H9 (cell line): ENCODE measurements around the gene KRTAP5-4. TPM values are rescaled to one million over a fixed set of nuclear protein-coding genes. Genes with fewer than 3 reads are reported as not detected.

Source experiments
- DNase-seq: peaks from one replicate; pipeline ENCODE4 v3.0.0-alpha.2; 2017
- H2AFZ ChIP-seq: one replicate; pipeline ENCODE4 v1.6.1; 2013; ENCODE audit warnings: mild to moderate bottlenecking, low read length, control low read depth, moderate library complexity
- H2AK5ac ChIP-seq: 2 replicates; pipeline ENCODE4 v1.6.1; 2013; ENCODE audit warnings: low read length, control low read depth, mixed read lengths; ENCODE audit not compliant: insufficient read length
- H2BK120ac ChIP-seq: one replicate; pipeline ENCODE4 v1.6.1; 2013; ENCODE audit warnings: low read depth, mild to moderate bottlenecking, low read length, control low read depth, inconsistent platforms; ENCODE audit not compliant: poor library complexity, severe bottlenecking
- H2BK12ac ChIP-seq: 2 replicates; pipeline ENCODE4 v1.6.1; 2013; ENCODE audit warnings: low read length, control low read depth, mixed read lengths, low read depth; ENCODE audit not compliant: insufficient read length
- H2BK15ac ChIP-seq: 2 replicates; pipeline ENCODE4 v1.6.1; 2013; ENCODE audit warnings: low read depth, low read length, control low read depth
- H2BK20ac ChIP-seq: one replicate; pipeline ENCODE4 v1.6.1; 2013; ENCODE audit warnings: low read depth, mild to moderate bottlenecking, low read length, control low read depth, inconsistent platforms; ENCODE audit not compliant: poor library complexity, severe bottlenecking
- H2BK5ac ChIP-seq: 2 replicates; pipeline ENCODE4 v1.6.1; 2013; ENCODE audit warnings: low read length, control low read depth, mixed read lengths; ENCODE audit not compliant: insufficient read length
- H3K14ac ChIP-seq: 2 replicates; pipeline ENCODE4 v1.6.1; 2013; ENCODE audit warnings: low read length, control low read depth; ENCODE audit not compliant: insufficient read depth
- H3K18ac ChIP-seq: 2 replicates; pipeline ENCODE4 v1.6.1; 2013; ENCODE audit warnings: low read depth, mild to moderate bottlenecking, mixed read lengths, low read length, control low read depth; ENCODE audit not compliant: insufficient read length
- H3K23ac ChIP-seq: 2 replicates; pipeline ENCODE4 v1.6.1; 2013; ENCODE audit warnings: low read length, control low read depth, mixed read lengths, low read depth; ENCODE audit not compliant: insufficient read length
- H3K23me2 ChIP-seq: 2 replicates; pipeline ENCODE4 v1.6.1; 2013; ENCODE audit warnings: low read depth, mild to moderate bottlenecking, mixed read lengths, low read length, control low read depth; ENCODE audit not compliant: insufficient read length, poor library complexity, severe bottlenecking
- H3K27ac ChIP-seq: 2 replicates; pipeline ENCODE4 v1.5.1; 2013; ENCODE audit warnings: low read length, control low read depth, mixed read lengths, low read depth; ENCODE audit not compliant: insufficient read length
- H3K27me3 ChIP-seq: 2 replicates; pipeline ENCODE4 v1.6.1; 2013; ENCODE audit warnings: low read length, control low read depth, inconsistent platforms; ENCODE audit not compliant: insufficient read depth
- H3K4ac ChIP-seq: 2 replicates; pipeline ENCODE4 v1.6.1; 2013; ENCODE audit warnings: low read depth, mild to moderate bottlenecking, control low read depth, inconsistent platforms, low read length, moderate library complexity
- H3K4me1 ChIP-seq: 2 replicates; pipeline ENCODE4 v1.6.1; 2013; ENCODE audit warnings: low read length, control low read depth, inconsistent platforms; ENCODE audit not compliant: insufficient read depth
- H3K4me2 ChIP-seq: 2 replicates; pipeline ENCODE4 v1.6.1; 2013; ENCODE audit warnings: low read length, control low read depth, mixed read lengths; ENCODE audit not compliant: insufficient read length, insufficient read depth
- H3K56ac ChIP-seq: 2 replicates; pipeline ENCODE4 v1.6.1; 2013; ENCODE audit warnings: low read depth, mild to moderate bottlenecking, mixed read lengths, low read length, control low read depth; ENCODE audit not compliant: insufficient read length
- H3K79me1 ChIP-seq: 2 replicates; pipeline ENCODE4 v1.6.1; 2013; ENCODE audit warnings: low read depth, mild to moderate bottlenecking, moderate library complexity, low read length, control low read depth, inconsistent platforms; ENCODE audit not compliant: insufficient read depth, poor library complexity, severe bottlenecking
- H3K79me2 ChIP-seq: 2 replicates; pipeline ENCODE4 v1.6.1; 2013; ENCODE audit warnings: low read length, control low read depth, inconsistent platforms; ENCODE audit not compliant: insufficient read depth
- H3K9ac ChIP-seq: 2 replicates; pipeline ENCODE4 v1.6.1; 2013; ENCODE audit warnings: low read length, control low read depth, mixed read lengths; ENCODE audit not compliant: insufficient read length; ENCODE audit errors: extremely low read depth
- H3K9me3 ChIP-seq: one replicate; pipeline ENCODE4 v1.6.1; 2013; ENCODE audit warnings: low read depth, low read length, inconsistent platforms; ENCODE audit not compliant: control insufficient read depth
- H3T11ph ChIP-seq: one replicate; pipeline ENCODE4 v1.6.1; 2013; ENCODE audit warnings: mild to moderate bottlenecking, low read length, control low read depth, inconsistent platforms
- H4K20me1 ChIP-seq: one replicate; pipeline ENCODE4 v1.6.1; 2013; ENCODE audit not compliant: control insufficient read depth, insufficient read length, insufficient read depth
- H4K5ac ChIP-seq: 2 replicates; pipeline ENCODE4 v1.6.1; 2013; ENCODE audit warnings: low read depth, mild to moderate bottlenecking, mixed read lengths, low read length, control low read depth; ENCODE audit not compliant: insufficient read length
- H4K8ac ChIP-seq: replicated peaks from 2 replicates; pipeline ENCODE4 v1.6.1; 2013; ENCODE audit warnings: low read length, control low read depth, mixed read lengths, low read depth; ENCODE audit not compliant: insufficient read length
- H4K91ac ChIP-seq: 2 replicates; pipeline ENCODE4 v1.6.1; 2013; ENCODE audit warnings: low read depth, mild to moderate bottlenecking, moderate library complexity, mixed read lengths, low read length, control low read depth; ENCODE audit not compliant: insufficient read length
- H3K27ac Mint-ChIP-seq, 3 experiments: 2 replicates in 2 of 3; 3 replicates in 1 of 3; pipeline ENCODE4 v1.8.0; 2020 to 2021; ENCODE audit warnings: mixed read lengths in 3 of 3, mild to moderate bottlenecking in 1 of 3, moderate library complexity in 1 of 3
- H3K27me3 Mint-ChIP-seq: 2 replicates; pipeline ENCODE4 v1.8.0; 2021; ENCODE audit warnings: low read depth, mild to moderate bottlenecking, moderate library complexity, mixed read lengths
- H3K36me3 Mint-ChIP-seq, 3 experiments: 2 replicates in 2 of 3; 3 replicates in 1 of 3; pipeline ENCODE4 v1.8.0; 2020 to 2021; ENCODE audit warnings: low read depth in 3 of 3, mixed read lengths in 3 of 3; ENCODE audit not compliant: insufficient read depth in 1 of 3
- H3K4me1 Mint-ChIP-seq, 2 experiments: 2 replicates each; pipeline ENCODE4 v1.8.0; 2020; ENCODE audit warnings: mixed read lengths in 2 of 2
- H3K4me3 Mint-ChIP-seq, 2 experiments: 2 replicates in 1 of 2; 3 replicates in 1 of 2; pipeline ENCODE4 v1.8.0; 2020 to 2021; ENCODE audit warnings: mild to moderate bottlenecking in 2 of 2, mixed read lengths in 2 of 2, moderate library complexity in 1 of 2
- H3K9me3 Mint-ChIP-seq, 2 experiments: 2 replicates in 1 of 2; 3 replicates in 1 of 2; pipeline ENCODE4 v1.8.0; 2020; ENCODE audit warnings: mild to moderate bottlenecking in 2 of 2, mixed read lengths in 2 of 2, moderate library complexity in 1 of 2
- WGBS: extraction: QIAGEN DNeasy Blood & Tissue Kit; methylation state at CpG from one replicate; pipeline ENCODE4 v1.1.7; 2013; ENCODE audit warnings: missing lambda C conversion rate, low lambda C conversion rate, mixed read lengths; ENCODE audit not compliant: insufficient read length; ENCODE audit errors: extremely low coverage; 5-methylcytosine and 5-hydroxymethylcytosine counted together
- total RNA-seq: library from RNA; stranded (reverse); gene quantifications from 2 replicates; pipeline ENCODE4 v1.2.1, GENCODE V29; 2021
- TF ChIP-seq, protein P1 (sequence below): fragments of 200-600 bp; sonication (generic); conservative IDR thresholded peaks from 3 replicates; pipeline ENCODE4 v1.8.0; 2021; ENCODE audit warnings: antibody characterized with exemption, mild to moderate bottlenecking

KRTAP5-4 gene
- total RNA-seq, 1 experiment from 2014 or later: not detected

GRCh38 chr11:1604181-1604580 is 17.8 kb downstream of the KRTAP5-4 start:
- no peak overlapping the region for H3K23ac ChIP-seq
- no CpG with 5 or more reads among the region's 11 CpGs for WGBS

More at GRCh38 chr11:1604181-1604580, 17.8 kb downstream of the KRTAP5-4 start:
- Histone ChIP-seq H3K4me1 (no peaks in the 10 kb centered on the region), H3K9me3 (no peaks in the 10 kb centered on the region), H2BK20ac (no peak overlapping the region), H3K56ac (no peak overlapping the region), H3K14ac (no peak overlapping the region), H3K4me2 (no peak overlapping the region), H3K9ac (no peak overlapping the region), H3T11ph (no peak overlapping the region), H2AFZ (no peak overlapping the region), H3K4ac (no peak overlapping the region), H4K5ac (no peak overlapping the region), H3K27me3 (no peaks in the 10 kb centered on the region), H2BK120ac (no peak overlapping the region), H3K23me2 (no peaks in the 10 kb centered on the region), H2BK12ac (no peak overlapping the region), H4K91ac (no peak overlapping the region), H2AK5ac (no peak overlapping the region), H3K79me2 (no peaks in the 10 kb centered on the region), H4K8ac (no peak overlapping the region), H4K20me1 (no peaks in the 10 kb centered on the region), H2BK5ac (no peak overlapping the region), H2BK15ac (no peak overlapping the region), H3K27ac (no peak overlapping the region), H3K18ac (no peak overlapping the region), H3K79me1 (no peaks in the 10 kb centered on the region)
- H3K27ac Mint-ChIP-seq: no peak overlapping the region
- TF ChIP-seq, protein P1, sequence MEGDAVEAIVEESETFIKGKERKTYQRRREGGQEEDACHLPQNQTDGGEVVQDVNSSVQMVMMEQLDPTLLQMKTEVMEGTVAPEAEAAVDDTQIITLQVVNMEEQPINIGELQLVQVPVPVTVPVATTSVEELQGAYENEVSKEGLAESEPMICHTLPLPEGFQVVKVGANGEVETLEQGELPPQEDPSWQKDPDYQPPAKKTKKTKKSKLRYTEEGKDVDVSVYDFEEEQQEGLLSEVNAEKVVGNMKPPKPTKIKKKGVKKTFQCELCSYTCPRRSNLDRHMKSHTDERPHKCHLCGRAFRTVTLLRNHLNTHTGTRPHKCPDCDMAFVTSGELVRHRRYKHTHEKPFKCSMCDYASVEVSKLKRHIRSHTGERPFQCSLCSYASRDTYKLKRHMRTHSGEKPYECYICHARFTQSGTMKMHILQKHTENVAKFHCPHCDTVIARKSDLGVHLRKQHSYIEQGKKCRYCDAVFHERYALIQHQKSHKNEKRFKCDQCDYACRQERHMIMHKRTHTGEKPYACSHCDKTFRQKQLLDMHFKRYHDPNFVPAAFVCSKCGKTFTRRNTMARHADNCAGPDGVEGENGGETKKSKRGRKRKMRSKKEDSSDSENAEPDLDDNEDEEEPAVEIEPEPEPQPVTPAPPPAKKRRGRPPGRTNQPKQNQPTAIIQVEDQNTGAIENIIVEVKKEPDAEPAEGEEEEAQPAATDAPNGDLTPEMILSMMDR: no peak
- peaks cover 43% of the 10 kb centered on the region for H3K27me3 Mint-ChIP-seq
- no peak overlapping the region for H3K4me3 Mint-ChIP-seq
- H3K9me3 Mint-ChIP-seq: peaks cover 13 to 19% of the 10 kb centered on the region in 2 experiments
- no peak for DNase-seq
- peaks cover 4 to 8% (median 4%) of the 10 kb centered on the region in 3 experiments; a peak in 6 of 7 replicates for H3K36me3 Mint-ChIP-seq
- peaks cover 15 to 22% of the 10 kb centered on the region in 2 experiments for H3K4me1 Mint-ChIP-seq
